CD14-positive monocyte (primary cell): ENCODE results near the gene BRINP3. TPM values are rescaled to one million over a fixed set of nuclear protein-coding genes. Genes with fewer than 3 reads are reported as not detected.

Experiments
- DNase-seq, 3 donors: peaks; one replicate each; pipeline ENCODE4 v3.0.0-alpha.2; 2011 to 2022
- H2AFZ ChIP-seq: 2 replicates; pipeline ENCODE4 v1.6.0; 2012; ENCODE audit warnings: mild to moderate bottlenecking, low read depth, low read length, inconsistent platforms; ENCODE audit not compliant: insufficient read depth, poor library complexity, severe bottlenecking
- H3K27ac ChIP-seq, 2 donors: 1 replicate in 1 of 2; 2 replicates in 1 of 2; pipeline ENCODE4 v1.5.1; 2012 to 2013; ENCODE audit warnings: low read length in 2 of 2, control low read depth in 1 of 2, inconsistent platforms in 1 of 2, low read depth in 1 of 2, mild to moderate bottlenecking in 1 of 2
- H3K27me3 ChIP-seq, 2 donors: one replicate each; pipeline versions ENCODE4 v1.6.0 to v1.6.1; 2011 to 2013; ENCODE audit warnings: low read length in 2 of 2; ENCODE audit not compliant: control insufficient read depth in 2 of 2, insufficient read depth in 2 of 2
- H3K36me3 ChIP-seq, 2 donors: replicated peaks in 1 of 2; 1 replicate in 1 of 2; 2 replicates in 1 of 2; pipeline versions ENCODE4 v1.5.1 to v1.6.1; 2012 to 2013; ENCODE audit warnings: low read length in 2 of 2, control low read depth in 1 of 2, inconsistent platforms in 1 of 2, mild to moderate bottlenecking in 1 of 2; ENCODE audit not compliant: insufficient read depth in 2 of 2, control insufficient read depth in 1 of 2
- H3K4me1 ChIP-seq, 2 donors: 1 replicate in 1 of 2; 2 replicates in 1 of 2; pipeline versions ENCODE4 v1.5.1 to v1.6.1; 2012 to 2013; ENCODE audit warnings: low read length in 2 of 2, control low read depth in 1 of 2, inconsistent platforms in 1 of 2, mild to moderate bottlenecking in 1 of 2, moderate library complexity in 1 of 2; ENCODE audit not compliant: insufficient read depth in 2 of 2, control insufficient read depth in 1 of 2
- H3K4me2 ChIP-seq: replicated peaks from 2 replicates; pipeline ENCODE3; 2012; ENCODE audit warnings: low read length, moderate library complexity, mild to moderate bottlenecking; ENCODE audit not compliant: poor library complexity, severe bottlenecking; ENCODE audit errors: extremely low read depth
- H3K4me3 ChIP-seq, 3 experiments: fragments of 200-600 bp in 1 of 3; sonication (generic) in 1 of 3; replicated peaks in 1 of 3; 1 replicate in 2 of 3; 2 replicates in 1 of 3; pipeline ENCODE4 v1.5.1; 2011 to 2013; ENCODE audit warnings: low read length in 3 of 3, mild to moderate bottlenecking in 3 of 3, control low read depth in 2 of 3, low read depth in 2 of 3, inconsistent platforms in 1 of 3, moderate library complexity in 1 of 3
- H3K79me2 ChIP-seq: 2 replicates; pipeline ENCODE4 v1.6.0; 2012; ENCODE audit warnings: mild to moderate bottlenecking, control low read depth, inconsistent platforms, low read length, moderate library complexity; ENCODE audit not compliant: insufficient read depth
- H3K9ac ChIP-seq: 2 replicates; pipeline ENCODE4 v1.6.0; 2017; ENCODE audit warnings: low read length, mild to moderate bottlenecking; ENCODE audit not compliant: insufficient read depth, poor library complexity, severe bottlenecking
- H3K9me3 ChIP-seq, 2 donors: replicated peaks in 1 of 2; 1 replicate in 1 of 2; 2 replicates in 1 of 2; pipeline versions ENCODE4 v1.5.1 to v1.6.1; 2012 to 2013; ENCODE audit warnings: low read length in 2 of 2, control low read depth in 1 of 2; ENCODE audit not compliant: control insufficient read depth in 1 of 2, insufficient read depth in 1 of 2
- H4K20me1 ChIP-seq: 2 replicates; pipeline ENCODE4 v1.6.0; 2012; ENCODE audit warnings: mild to moderate bottlenecking, low read length, control low read depth, moderate library complexity; ENCODE audit not compliant: insufficient read depth
- H3K27ac Mint-ChIP-seq, 7 donors: one replicate each; pipeline ENCODE4 v1.8.0; 2020; ENCODE audit warnings: mild to moderate bottlenecking in 7 of 7, mixed read lengths in 7 of 7, moderate library complexity in 6 of 7, inconsistent platforms in 2 of 7
- H3K27me3 Mint-ChIP-seq, 3 donors: one replicate each; pipeline ENCODE4 v1.8.0; 2021 to 2022; ENCODE audit warnings: low read depth in 3 of 3, mild to moderate bottlenecking in 3 of 3, mixed read lengths in 3 of 3, moderate library complexity in 3 of 3, inconsistent platforms in 1 of 3
- H3K36me3 Mint-ChIP-seq, 2 donors: one replicate each; pipeline ENCODE4 v1.8.0; 2020; ENCODE audit warnings: mixed read lengths in 2 of 2, inconsistent platforms in 1 of 2, mild to moderate bottlenecking in 1 of 2
- H3K4me1 Mint-ChIP-seq: one replicate; pipeline ENCODE4 v1.8.0; 2020; ENCODE audit warnings: mild to moderate bottlenecking, mixed read lengths
- H3K4me3 Mint-ChIP-seq, 2 donors: one replicate each; pipeline ENCODE4 v1.8.0; 2020; ENCODE audit warnings: mild to moderate bottlenecking in 2 of 2, mixed read lengths in 2 of 2, moderate library complexity in 1 of 2
- H3K9me3 Mint-ChIP-seq, 7 donors: one replicate each; pipeline ENCODE4 v1.8.0; 2020 to 2022; ENCODE audit warnings: mixed read lengths in 7 of 7, mild to moderate bottlenecking in 6 of 7, moderate library complexity in 6 of 7, inconsistent platforms in 2 of 7
- WGBS: methylation state at CpG from one replicate; pipeline ENCODE4 v1.1.5; 2013; ENCODE audit warnings: missing lambda C conversion rate; ENCODE audit not compliant: insufficient coverage; 5-methylcytosine and 5-hydroxymethylcytosine counted together
- intact Hi-C, 2 donors: fragments of 100-400 bp; cut with micrococcal nuclease; formaldehyde crosslinking; loops; one replicate each; pipeline versions ENCODE4 v1.15.0 to v1.15.1; 2023
- polyA plus RNA-seq, 3 donors: library from polyadenylated mRNA; depleted of rRNA in 1 of 3; unstranded in 2 of 3; stranded (reverse) in 1 of 3; fragments of 300-500 nt in 2 of 3; fragments of >200 nt in 1 of 3; fragmentation: Illumina TruSeq in 2 of 3; gene quantifications; 1 replicate in 2 of 3; 2 replicates in 1 of 3; pipeline ENCODE4 v1.2.3, GENCODE V29; 2012 to 2021
- TF ChIP-seq, protein P1 (sequence below): fragments of 200-600 bp; IDR thresholded peaks from one replicate; pipeline ENCODE4 v1.8.0; 2022; ENCODE audit warnings: antibody characterized with exemption, mild to moderate bottlenecking

The BRINP3 gene
- polyA plus RNA-seq, 3 donors = not detected

DNA sequence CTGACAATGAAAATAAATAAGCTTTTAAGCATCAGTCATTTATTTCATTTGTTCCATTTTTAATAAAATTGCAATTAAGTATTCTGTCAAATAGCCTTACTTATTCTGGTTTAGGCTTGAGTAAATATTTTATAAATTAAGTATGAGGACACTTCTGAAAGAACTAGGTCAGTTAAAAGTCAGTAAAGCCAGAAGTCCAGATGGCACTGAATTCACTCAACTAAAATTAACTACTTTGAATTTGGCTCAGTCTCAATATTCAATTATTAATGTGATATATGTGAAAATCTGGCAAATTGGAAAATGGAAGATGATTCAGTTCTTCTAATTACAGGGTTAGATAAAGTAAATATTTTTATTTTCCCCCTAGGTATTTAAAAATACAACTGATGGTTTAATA, 174.2 kb downstream of the BRINP3 start:
- Mint-ChIP-seq H3K27ac (no peak overlapping the region), H3K9me3 (peaks cover 0 to 5% (median 3%) of the 10 kb centered on the region in 7 donors), H3K4me1 (no peaks in the 10 kb centered on the region), H3K36me3 (no peaks in the 10 kb centered on the region), H3K4me3 (no peak overlapping the region), H3K27me3 (no peaks in the 10 kb centered on the region)
- Histone ChIP-seq H3K36me3 (no peaks in the 10 kb centered on the region), H3K4me1 (no peaks in the 10 kb centered on the region), H4K20me1 (no peaks in the 10 kb centered on the region), H3K79me2 (no peaks in the 10 kb centered on the region), H3K9me3 (no peaks in the 10 kb centered on the region), H2AFZ (no peak overlapping the region), H3K9ac (no peak overlapping the region), H3K4me2 (no peak overlapping the region), H3K4me3 (no peak overlapping the region), H3K27me3 (no peaks in the 10 kb centered on the region), H3K27ac (no peak overlapping the region)
- TF ChIP-seq, protein P1, sequence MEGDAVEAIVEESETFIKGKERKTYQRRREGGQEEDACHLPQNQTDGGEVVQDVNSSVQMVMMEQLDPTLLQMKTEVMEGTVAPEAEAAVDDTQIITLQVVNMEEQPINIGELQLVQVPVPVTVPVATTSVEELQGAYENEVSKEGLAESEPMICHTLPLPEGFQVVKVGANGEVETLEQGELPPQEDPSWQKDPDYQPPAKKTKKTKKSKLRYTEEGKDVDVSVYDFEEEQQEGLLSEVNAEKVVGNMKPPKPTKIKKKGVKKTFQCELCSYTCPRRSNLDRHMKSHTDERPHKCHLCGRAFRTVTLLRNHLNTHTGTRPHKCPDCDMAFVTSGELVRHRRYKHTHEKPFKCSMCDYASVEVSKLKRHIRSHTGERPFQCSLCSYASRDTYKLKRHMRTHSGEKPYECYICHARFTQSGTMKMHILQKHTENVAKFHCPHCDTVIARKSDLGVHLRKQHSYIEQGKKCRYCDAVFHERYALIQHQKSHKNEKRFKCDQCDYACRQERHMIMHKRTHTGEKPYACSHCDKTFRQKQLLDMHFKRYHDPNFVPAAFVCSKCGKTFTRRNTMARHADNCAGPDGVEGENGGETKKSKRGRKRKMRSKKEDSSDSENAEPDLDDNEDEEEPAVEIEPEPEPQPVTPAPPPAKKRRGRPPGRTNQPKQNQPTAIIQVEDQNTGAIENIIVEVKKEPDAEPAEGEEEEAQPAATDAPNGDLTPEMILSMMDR = no peak
- intact Hi-C loops = no loop called here
- no peak for DNase-seq

- no peak overlapping the region for H3K4me2 ChIP-seq
- no peaks in the 10 kb centered on the region for H3K36me3 ChIP-seq
- H3K4me1 Mint-ChIP-seq = no peaks in the 10 kb centered on the region
- no peaks in the 10 kb centered on the region for H3K36me3 Mint-ChIP-seq
- WGBS = no CpG with 5 or more reads among the region's 2 CpGs
- H3K9me3 ChIP-seq = peaks cover 0 to 12% of the 10 kb centered on the region in 2 donors
- no peak overlapping the region for H3K27ac ChIP-seq
- no peaks in the 10 kb centered on the region for H3K79me2 ChIP-seq
- no peak for DNase-seq
- no peak overlapping the region for H3K27ac Mint-ChIP-seq
- H3K9me3 Mint-ChIP-seq = peaks cover 0 to 8% (median 5%) of the 10 kb centered on the region in 7 donors
- H3K9ac ChIP-seq = no peak overlapping the region
- H3K27me3 ChIP-seq = no peaks in the 10 kb centered on the region
- H2AFZ ChIP-seq = no peak overlapping the region
- H3K4me3 Mint-ChIP-seq = no peak overlapping the region
- intact Hi-C loops = no loop called here
- no peaks in the 10 kb centered on the region for H4K20me1 ChIP-seq
- H3K27me3 Mint-ChIP-seq = peaks cover 0 to 2% (median 0%) of the 10 kb centered on the region in 3 donors
- no peaks in the 10 kb centered on the region for H3K4me1 ChIP-seq
- TF ChIP-seq, protein P1 = no peak
- H3K4me3 ChIP-seq = no peak overlapping the region
Measured at GRCh38 chr1:190296453-190296852, 181.2 kb downstream of the BRINP3 start.
